KMS-11 (cell line): ENCODE data around the gene RNF144A.

Experiments
- H2AFZ ChIP-seq: fragments of 200-600 bp; sonication (generic); 2 replicates; pipeline ENCODE4 v1.6.1; 2016; ENCODE audit warnings: antibody characterized with exemption, mixed run types, low read depth
- H3K27ac ChIP-seq: fragments of 200-600 bp; sonication (generic); 2 replicates; pipeline ENCODE4 v1.6.1; 2016; ENCODE audit warnings: mild to moderate bottlenecking, mixed run types
- H3K27me3 ChIP-seq: fragments of 200-600 bp; sonication (generic); 2 replicates; pipeline ENCODE4 v1.6.1; 2017; ENCODE audit warnings: mild to moderate bottlenecking, low read depth, mixed run types, moderate library complexity; ENCODE audit not compliant: insufficient read depth
- H3K36me3 ChIP-seq: fragments of 200-600 bp; sonication (generic); 2 replicates; pipeline ENCODE4 v1.6.1; 2017; ENCODE audit warnings: mild to moderate bottlenecking, mixed run types; ENCODE audit not compliant: insufficient read depth
- H3K4me1 ChIP-seq: fragments of 200-600 bp; sonication (generic); 2 replicates; pipeline ENCODE4 v1.6.1; 2016; ENCODE audit warnings: mild to moderate bottlenecking, low read depth, mixed run types; ENCODE audit not compliant: poor library complexity, severe bottlenecking
- H3K4me2 ChIP-seq: fragments of 200-600 bp; sonication (generic); 2 replicates; pipeline ENCODE4 v1.7.0; 2016; ENCODE audit warnings: mild to moderate bottlenecking, mixed run types
- H3K4me3 ChIP-seq: fragments of 200-600 bp; sonication (generic); IDR thresholded peaks from 2 replicates; pipeline ENCODE4 v1.6.1; 2017; ENCODE audit warnings: low read depth, low read length, mixed read lengths; ENCODE audit not compliant: insufficient read depth
- H3K79me2 ChIP-seq: fragments of 200-600 bp; sonication (generic); 2 replicates; pipeline ENCODE4 v1.6.1; 2016; ENCODE audit warnings: low read depth, mixed run types; ENCODE audit not compliant: insufficient read depth
- H3K9ac ChIP-seq: fragments of 200-600 bp; sonication (generic); 2 replicates; pipeline ENCODE4 v1.6.1; 2016; ENCODE audit warnings: mild to moderate bottlenecking, mixed run types
- H4K20me1 ChIP-seq: fragments of 200-600 bp; sonication (generic); 2 replicates; pipeline ENCODE4 v1.6.1; 2016; ENCODE audit warnings: mild to moderate bottlenecking, mixed run types; ENCODE audit not compliant: insufficient read depth
- CTCF ChIP-seq: fragments of 200-600 bp; sonication (generic); conservative IDR thresholded peaks from 2 replicates; pipeline ENCODE4 v1.6.1; 2017; ENCODE audit warnings: low read depth, mild to moderate bottlenecking, antibody characterized with exemption, low read length, moderate library complexity, mixed read lengths

Gene RNF144A

GRCh38 chr2:7029291-7030059 is 112.3 kb downstream of the RNF144A start:
- no peak overlapping the region for H2AFZ ChIP-seq
- H3K27ac ChIP-seq, result no peak overlapping the region
- no peaks in the 10 kb centered on the region for H3K36me3 ChIP-seq
- no peak overlapping the region for H3K4me2 ChIP-seq
- no peaks in the 10 kb centered on the region for H3K27me3 ChIP-seq
- no peak overlapping the region for H3K4me3 ChIP-seq
- H4K20me1 ChIP-seq, result no peaks in the 10 kb centered on the region
- H3K4me1 ChIP-seq, result no peaks in the 10 kb centered on the region
- TF ChIP-seq CTCF, result no peak
- H3K79me2 ChIP-seq, result no peaks in the 10 kb centered on the region
- no peak overlapping the region for H3K9ac ChIP-seq

GRCh38 chr2:7030810-7031209 is 113.6 kb downstream of the RNF144A start:
- no peak overlapping the region for H3K4me2 ChIP-seq
- no peaks in the 10 kb centered on the region for H4K20me1 ChIP-seq
- TF ChIP-seq CTCF, result no peak
- H3K9ac ChIP-seq, result no peak overlapping the region
- H2AFZ ChIP-seq, result no peak overlapping the region
- H3K27me3 ChIP-seq, result no peaks in the 10 kb centered on the region
- no peaks in the 10 kb centered on the region for H3K4me1 ChIP-seq
- no peaks in the 10 kb centered on the region for H3K79me2 ChIP-seq
- no peaks in the 10 kb centered on the region for H3K36me3 ChIP-seq
- no peak overlapping the region for H3K4me3 ChIP-seq
- H3K27ac ChIP-seq, result no peak overlapping the region

GRCh38 chr2:7031547-7032245 is 114.5 kb downstream of the RNF144A start:
- H3K4me1 ChIP-seq, result no peaks in the 10 kb centered on the region

GRCh38 chr2:7032371-7032770 is 115.2 kb downstream of the RNF144A start:
- no peak overlapping the region for H3K27ac ChIP-seq
- H3K4me3 ChIP-seq, result no peak overlapping the region
- no peaks in the 10 kb centered on the region for H3K79me2 ChIP-seq
- no peaks in the 10 kb centered on the region for H3K36me3 ChIP-seq
- H3K27me3 ChIP-seq, result no peaks in the 10 kb centered on the region
- H3K4me2 ChIP-seq, result no peak overlapping the region
- no peak overlapping the region for H2AFZ ChIP-seq
- H4K20me1 ChIP-seq, result no peaks in the 10 kb centered on the region
- no peak overlapping the region for H3K9ac ChIP-seq
- TF ChIP-seq CTCF, result no peak
- H3K4me1 ChIP-seq, result no peaks in the 10 kb centered on the region

More at GRCh38 chr2:7031547-7032245, 114.5 kb downstream of the RNF144A start:
- no peaks in the 10 kb centered on the region for H3K27me3 ChIP-seq
- no peak overlapping the region for H3K4me2 ChIP-seq
- H3K4me3 ChIP-seq, result no peak overlapping the region
- no peaks in the 10 kb centered on the region for H3K79me2 ChIP-seq
- no peak overlapping the region for H2AFZ ChIP-seq
- H3K9ac ChIP-seq, result no peak overlapping the region
- TF ChIP-seq CTCF, result no peak
- no peak overlapping the region for H3K27ac ChIP-seq
- no peaks in the 10 kb centered on the region for H3K36me3 ChIP-seq
- H4K20me1 ChIP-seq, result no peaks in the 10 kb centered on the region
